Mononuclear cell (primary cell): ENCODE results near the gene ATG5. TPM values are rescaled to one million over a fixed set of nuclear protein-coding genes. Genes with fewer than 3 reads are reported as not detected.
"Not testable (repeated sequence)": the region's sequence is repeated elsewhere in the genome, so short reads cannot be mapped to it uniquely, and the experiment has no call there.

Source experiments
- H3K27me3 ChIP-seq: 2 replicates; pipeline ENCODE4 v1.6.0; 2011; ENCODE audit warnings: low read length, control low read depth; ENCODE audit not compliant: insufficient read depth
- H3K4me1 ChIP-seq: 2 replicates; pipeline ENCODE4 v1.5.1; 2011; ENCODE audit warnings: mild to moderate bottlenecking, low read length, control low read depth; ENCODE audit not compliant: insufficient read depth
- H3K4me3 ChIP-seq: 2 replicates; pipeline ENCODE4 v1.5.1; 2011; ENCODE audit warnings: mild to moderate bottlenecking, low read length, moderate library complexity
- H3K9me3 ChIP-seq: 2 replicates; pipeline ENCODE4 v1.5.1; 2011; ENCODE audit warnings: low read depth, mild to moderate bottlenecking, control low read depth, low read length
- total RNA-seq: library from RNA; depleted of rRNA; stranded (reverse); fragments of >200 nt; gene quantifications from one replicate; pipeline ENCODE4 v1.2.3, GENCODE V29; 2012

Gene ATG5
- total RNA-seq, 1 donor, result 62.8 TPM

- H3K4me3 ChIP-seq, result no peak overlapping the region
These were observed 70.3 kb downstream of the ATG5 start for GRCh38 chr6:106255306-106255705.

DNA sequence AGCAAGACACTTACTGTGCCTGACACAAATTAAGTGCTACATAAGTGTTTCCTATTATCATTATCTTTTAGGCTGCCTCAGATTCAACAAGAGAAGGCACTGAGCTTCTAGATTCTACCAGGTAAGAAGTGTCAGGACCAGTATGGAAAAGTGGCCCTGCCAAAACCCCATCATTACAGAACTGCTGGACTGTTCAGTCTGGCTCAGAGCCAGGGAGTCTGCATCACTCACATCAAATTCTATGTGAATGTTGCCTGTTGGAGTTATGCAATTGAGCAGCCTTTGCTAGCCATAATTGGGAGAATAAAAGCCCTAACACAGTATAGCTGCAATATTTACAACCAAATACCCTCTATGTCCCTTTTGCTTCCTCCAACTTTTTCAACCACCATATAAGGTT lies 70.9 kb downstream of the ATG5 start:
- Histone ChIP-seq H3K4me1 (no peaks in the 10 kb centered on the region), H3K4me3 (no peak overlapping the region), H3K9me3 (no peaks in the 10 kb centered on the region), H3K27me3 (no peaks in the 10 kb centered on the region)

More at GRCh38 chr6:106255306-106255705, 70.3 kb downstream of the ATG5 start:
- no peaks in the 10 kb centered on the region for H3K4me1 ChIP-seq
- H3K27me3 ChIP-seq, result no peaks in the 10 kb centered on the region
- no peaks in the 10 kb centered on the region for H3K9me3 ChIP-seq

GRCh38 chr6:106253731-106254130 lies 71.8 kb downstream of the ATG5 start:
- Histone ChIP-seq H3K9me3 (no peaks in the 10 kb centered on the region), H3K4me3 (no peak overlapping the region), H3K4me1 (no peaks in the 10 kb centered on the region)

GRCh38 chr6:106253172-106253571 lies 72.4 kb downstream of the ATG5 start:
- no peaks in the 10 kb centered on the region for H3K4me1 ChIP-seq

More at GRCh38 chr6:106253731-106254130, 71.8 kb downstream of the ATG5 start:
- no peaks in the 10 kb centered on the region for H3K27me3 ChIP-seq

GRCh38 chr6:106252687-106253086 lies 72.9 kb downstream of the ATG5 start:
- Histone ChIP-seq H3K9me3 (no peaks in the 10 kb centered on the region), H3K4me3 (no peak overlapping the region), H3K4me1 (no peaks in the 10 kb centered on the region), H3K27me3 (no peaks in the 10 kb centered on the region)

More at GRCh38 chr6:106253172-106253571, 72.4 kb downstream of the ATG5 start:
- H3K4me3 ChIP-seq, result no peak overlapping the region
- no peaks in the 10 kb centered on the region for H3K27me3 ChIP-seq
- no peaks in the 10 kb centered on the region for H3K9me3 ChIP-seq

- not testable (repeated sequence) for H3K4me1 ChIP-seq, H3K27me3 ChIP-seq, H3K9me3 ChIP-seq, H3K4me3 ChIP-seq
These were observed 73.9 kb downstream of the ATG5 start for GRCh38 chr6:106251531-106252255.

DNA sequence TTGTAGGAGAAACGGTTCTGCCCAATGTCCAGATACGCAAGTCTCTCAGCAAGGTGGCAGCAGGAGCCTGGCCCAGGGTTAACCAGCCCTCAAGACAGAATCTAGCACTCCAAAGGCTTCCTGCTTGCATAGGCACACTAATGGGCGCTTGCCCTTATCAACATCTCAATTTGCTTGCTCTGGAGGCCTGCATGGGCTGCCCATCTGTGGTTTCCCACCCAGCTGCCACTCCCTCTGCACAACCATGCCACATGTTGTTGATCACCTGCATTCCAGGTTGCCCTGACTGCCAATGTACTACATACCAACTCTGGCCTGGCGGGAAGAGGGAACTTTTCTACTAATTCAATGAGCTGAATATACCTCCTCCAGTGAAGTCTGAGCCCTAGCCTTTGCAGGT lies 74.6 kb downstream of the ATG5 start:
- no peaks in the 10 kb centered on the region for H3K9me3 ChIP-seq
- no peaks in the 10 kb centered on the region for H3K27me3 ChIP-seq
- H3K4me1 ChIP-seq, result no peaks in the 10 kb centered on the region
- no peak overlapping the region for H3K4me3 ChIP-seq

GRCh38 chr6:106249658-106250057 lies 75.9 kb downstream of the ATG5 start:
- Histone ChIP-seq H3K9me3 (no peaks in the 10 kb centered on the region), H3K4me1 (no peaks in the 10 kb centered on the region), H3K27me3 (no peaks in the 10 kb centered on the region), H3K4me3 (no peak overlapping the region)

GRCh38 chr6:106247733-106248132 lies 77.8 kb downstream of the ATG5 start:
- H3K4me3 ChIP-seq, result no peak overlapping the region
- no peaks in the 10 kb centered on the region for H3K4me1 ChIP-seq
- no peaks in the 10 kb centered on the region for H3K9me3 ChIP-seq
- no peaks in the 10 kb centered on the region for H3K27me3 ChIP-seq

DNA sequence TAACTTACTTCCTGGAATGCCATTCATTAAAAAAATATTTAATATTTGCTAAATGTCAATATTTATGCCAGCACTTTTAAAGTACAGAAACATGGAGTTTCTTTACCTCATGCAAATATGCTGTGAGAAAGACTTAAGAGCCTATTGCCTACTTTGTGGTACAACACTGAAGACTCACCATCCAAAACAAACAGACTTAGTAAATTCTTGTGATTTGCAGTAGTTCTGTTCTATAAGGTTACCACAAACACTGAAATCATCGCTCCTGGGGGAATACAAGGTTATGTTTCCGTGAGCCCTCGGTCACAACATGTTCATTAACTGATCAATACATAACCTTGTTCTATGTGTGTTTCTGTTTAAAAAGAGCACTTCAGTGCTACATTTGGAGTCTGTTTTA lies 78.3 kb downstream of the ATG5 start:
- no peaks in the 10 kb centered on the region for H3K27me3 ChIP-seq
- H3K4me1 ChIP-seq, result no peaks in the 10 kb centered on the region
- no peaks in the 10 kb centered on the region for H3K9me3 ChIP-seq
- no peak overlapping the region for H3K4me3 ChIP-seq

- H3K9me3 ChIP-seq, result no peaks in the 10 kb centered on the region
- H3K27me3 ChIP-seq, result no peaks in the 10 kb centered on the region
- no peak overlapping the region for H3K4me3 ChIP-seq
- no peaks in the 10 kb centered on the region for H3K4me1 ChIP-seq
These were observed 80.6 kb downstream of the ATG5 start for GRCh38 chr6:106244931-106245330.

DNA sequence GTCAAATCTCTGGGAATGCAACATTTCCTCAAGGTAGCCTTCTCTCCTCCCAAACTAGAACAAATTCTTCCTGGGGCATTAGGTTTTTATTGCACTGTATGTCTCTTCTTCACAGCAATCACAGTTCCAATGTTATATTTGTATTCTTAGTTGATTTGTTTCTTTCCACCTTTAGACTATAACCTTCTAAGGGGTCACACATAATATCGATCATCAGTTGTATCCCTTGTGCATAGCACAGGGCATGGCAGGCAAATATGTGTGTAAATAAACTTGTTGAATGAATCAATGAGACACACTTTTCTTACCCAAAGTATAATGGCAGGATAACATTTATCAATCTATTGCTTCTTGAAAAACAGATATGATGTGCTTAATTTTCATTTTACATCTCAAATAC lies 81.0 kb downstream of the ATG5 start:
- H3K4me3 ChIP-seq, result no peak overlapping the region
- no peaks in the 10 kb centered on the region for H3K9me3 ChIP-seq
- H3K27me3 ChIP-seq, result no peaks in the 10 kb centered on the region
- H3K4me1 ChIP-seq, result no peaks in the 10 kb centered on the region

GRCh38 chr6:106243261-106243660 lies 82.3 kb downstream of the ATG5 start:
- Histone ChIP-seq H3K9me3 (no peaks in the 10 kb centered on the region), H3K4me1 (no peaks in the 10 kb centered on the region), H3K4me3 (no peak overlapping the region), H3K27me3 (no peaks in the 10 kb centered on the region)

DNA sequence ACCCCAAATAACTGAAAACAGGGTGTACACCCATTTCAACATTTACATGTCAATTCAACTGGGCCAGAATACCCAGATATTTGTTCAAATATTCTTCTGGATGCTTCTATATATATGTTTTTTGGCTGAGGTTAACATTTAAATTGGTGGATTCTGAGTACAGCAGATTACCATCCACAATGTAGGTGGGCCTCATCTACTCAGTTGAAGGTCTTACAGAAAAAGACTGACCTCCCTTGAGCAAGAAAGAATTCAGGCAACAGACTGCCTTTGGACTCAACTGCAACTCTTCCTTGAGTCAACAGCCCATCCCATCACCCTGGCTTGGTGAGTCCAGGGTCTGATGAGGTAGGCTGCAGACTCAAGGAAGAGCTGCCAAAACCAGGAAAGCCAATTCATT lies 84.1 kb downstream of the ATG5 start:
- Histone ChIP-seq H3K27me3 (no peaks in the 10 kb centered on the region), H3K4me1 (no peaks in the 10 kb centered on the region), H3K9me3 (no peaks in the 10 kb centered on the region), H3K4me3 (no peak overlapping the region)

- Histone ChIP-seq H3K9me3 (peaks cover 4% of the 10 kb centered on the region), H3K4me1 (no peaks in the 10 kb centered on the region), H3K4me3 (no peak overlapping the region)
These were observed 88.3 kb downstream of the ATG5 start for GRCh38 chr6:106237286-106237685.

DNA sequence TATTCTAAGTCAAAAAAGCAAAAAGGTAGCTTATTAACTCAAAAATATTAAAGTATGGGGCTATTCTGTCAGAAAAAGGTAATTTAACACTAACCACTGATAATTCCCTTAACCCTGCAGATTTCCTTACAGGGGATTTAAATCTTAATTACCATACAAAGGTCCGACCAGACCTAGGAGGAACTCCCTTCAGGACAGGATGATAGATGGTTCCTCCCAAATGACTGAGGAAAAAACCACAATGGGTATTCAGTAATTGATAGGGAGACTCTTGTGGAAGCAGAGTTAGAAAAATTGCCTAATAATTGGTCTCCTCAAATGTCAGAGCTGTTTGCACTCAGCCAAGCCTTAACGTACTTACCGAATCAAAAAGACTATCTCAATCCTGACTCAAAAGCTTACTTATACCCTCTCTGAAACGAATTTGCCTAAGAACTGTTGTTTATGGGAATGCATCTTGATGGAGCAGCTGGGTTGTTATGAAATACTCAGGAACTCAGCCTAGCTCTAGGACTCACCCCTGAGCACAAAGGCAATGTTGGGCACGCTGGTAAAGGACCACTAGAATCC lies 95.6 kb downstream of the ATG5 start:
- H3K4me1 ChIP-seq, result not testable (repeated sequence)

More at GRCh38 chr6:106237286-106237685, 88.3 kb downstream of the ATG5 start:
- no peaks in the 10 kb centered on the region for H3K27me3 ChIP-seq

More for the DNA sequence above, 95.6 kb downstream of the ATG5 start:
- H3K4me3 ChIP-seq, H3K27me3 ChIP-seq, H3K9me3 ChIP-seq: not testable (repeated sequence)
